H1 (cell line): ENCODE results near the gene C20orf144. TPM values are rescaled to one million over a fixed set of nuclear protein-coding genes. Genes with fewer than 3 reads are reported as not detected.

Experiments
- POLR2A ChIP-seq, 2 experiments: IDR thresholded peaks; 1 replicate in 1 of 2; 2 replicates in 1 of 2; pipeline ENCODE4 v1.6.1; 2011; ENCODE audit warnings: low read depth in 2 of 2, low read length in 2 of 2, mild to moderate bottlenecking in 2 of 2; ENCODE audit errors: control extremely low read depth in 1 of 2
- POLR2AphosphoS5 ChIP-seq: IDR thresholded peaks from 2 replicates; pipeline ENCODE4 v1.6.1; 2011; ENCODE audit warnings: low read depth, low read length
- TAF7 ChIP-seq: optimal IDR thresholded peaks from 2 replicates; pipeline ENCODE3; 2011; ENCODE audit warnings: low read depth, mild to moderate bottlenecking, inconsistent platforms, low read length, moderate library complexity, borderline replicate concordance
- polyA plus RNA-seq, 7 experiments: library from polyadenylated mRNA; depleted of rRNA in 3 of 7; stranded (reverse) in 5 of 7; unstranded in 2 of 7; fragments of >200 nt in 5 of 7; fragments of 200-250 nt in 2 of 7; gene quantifications; 1 replicate in 5 of 7; 2 replicates in 1 of 7; 4 replicates in 1 of 7; pipeline versions ENCODE4 v1.2.1 to v1.2.3, GENCODE V29; 2011 to 2013; ENCODE audit warnings: missing spikeins in 2 of 7, mixed read lengths in 2 of 7
- total RNA-seq: library from RNA; stranded (reverse); fragmentation: NEBNext Ultra II Directional; extraction: Animal tissue kit (Norgen Biotek cat#: 25700); gene quantifications from 2 replicates; pipeline ENCODE4 v1.2.1, GENCODE V29; 2021
- TF ChIP-seq, protein P1 (sequence below): IDR thresholded peaks from 2 replicates; pipeline ENCODE4 v1.6.1; 2012; ENCODE audit warnings: low read length, inconsistent platforms
- TF ChIP-seq, protein P2 (sequence below): IDR thresholded peaks from 2 replicates; pipeline ENCODE4 v1.6.1; 2012; ENCODE audit warnings: inconsistent platforms

C20orf144 gene
- total and polyA plus RNA-seq, 2 of the 8 experiments (the other 6 are each of a cell fraction or from before 2014, with no cell fraction given) = 0.21 to 0.24 TPM

DNA sequence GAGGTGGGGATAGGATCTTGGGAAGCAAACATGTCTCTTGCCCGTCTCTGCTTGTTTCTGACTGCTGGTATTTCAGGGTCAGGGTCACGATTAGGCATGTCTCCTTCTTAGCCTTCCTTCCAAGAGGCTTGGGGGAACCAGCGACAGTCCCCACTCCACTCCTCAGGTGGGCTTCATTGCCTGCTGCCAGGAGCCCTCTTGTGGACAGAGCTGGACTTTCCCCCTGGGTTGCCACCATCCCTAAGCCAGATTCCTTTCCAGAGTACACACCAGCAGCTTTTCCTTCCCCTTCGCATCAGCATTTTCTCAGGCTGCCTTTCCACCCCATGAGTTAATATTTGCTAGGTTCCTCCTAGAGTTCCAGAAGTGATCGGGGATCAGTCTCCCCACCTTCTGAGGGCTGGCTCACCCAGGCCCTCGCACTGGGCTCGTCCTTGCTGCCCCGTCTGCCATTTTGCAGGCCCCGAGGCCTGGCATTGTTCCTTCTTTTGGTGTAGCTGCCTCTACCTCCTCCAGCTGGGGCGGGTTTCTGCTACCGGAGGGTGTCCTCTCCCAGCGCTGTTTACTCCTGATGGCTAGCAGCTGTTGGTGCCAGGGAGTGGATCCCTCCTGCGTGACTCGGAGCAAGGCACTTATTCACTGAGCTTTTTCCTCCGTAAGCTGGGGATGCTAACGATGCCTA is 8.8 kb upstream of the C20orf144 start (continued):
- TF ChIP-seq, protein P1, sequence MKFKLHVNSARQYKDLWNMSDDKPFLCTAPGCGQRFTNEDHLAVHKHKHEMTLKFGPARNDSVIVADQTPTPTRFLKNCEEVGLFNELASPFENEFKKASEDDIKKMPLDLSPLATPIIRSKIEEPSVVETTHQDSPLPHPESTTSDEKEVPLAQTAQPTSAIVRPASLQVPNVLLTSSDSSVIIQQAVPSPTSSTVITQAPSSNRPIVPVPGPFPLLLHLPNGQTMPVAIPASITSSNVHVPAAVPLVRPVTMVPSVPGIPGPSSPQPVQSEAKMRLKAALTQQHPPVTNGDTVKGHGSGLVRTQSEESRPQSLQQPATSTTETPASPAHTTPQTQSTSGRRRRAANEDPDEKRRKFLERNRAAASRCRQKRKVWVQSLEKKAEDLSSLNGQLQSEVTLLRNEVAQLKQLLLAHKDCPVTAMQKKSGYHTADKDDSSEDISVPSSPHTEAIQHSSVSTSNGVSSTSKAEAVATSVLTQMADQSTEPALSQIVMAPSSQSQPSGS = peak; percentile 6; the same call in 1 of the 2 replicates
- peak in 1 of 2 experiments; percentile 67; a peak in 1 of 3 replicates for TF ChIP-seq POLR2A (IDR thresholded peaks at IDR 0.05; ENCODE audit: control extremely low read depth in 1 of 2, low read depth in 2 of 2, low read length in 2 of 2)
- no peak for TF ChIP-seq TAF7
- TF ChIP-seq, protein P2, sequence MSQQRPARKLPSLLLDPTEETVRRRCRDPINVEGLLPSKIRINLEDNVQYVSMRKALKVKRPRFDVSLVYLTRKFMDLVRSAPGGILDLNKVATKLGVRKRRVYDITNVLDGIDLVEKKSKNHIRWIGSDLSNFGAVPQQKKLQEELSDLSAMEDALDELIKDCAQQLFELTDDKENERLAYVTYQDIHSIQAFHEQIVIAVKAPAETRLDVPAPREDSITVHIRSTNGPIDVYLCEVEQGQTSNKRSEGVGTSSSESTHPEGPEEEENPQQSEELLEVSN = no peak
- peak; percentile 26 for TF ChIP-seq POLR2AphosphoS5
